NCI-H524 treated with DMSO at 0.1 percent for 48 hours (cell line): ENCODE data around the gene CAPN6.

ENCODE experiments used
- DNase-seq: peaks from one replicate; lab custom pipeline; 2025; lab: John Stamatoyannopoulos, UW

Gene CAPN6

GRCh38 chrX:111200327-111200726, 70.0 kb downstream of the CAPN6 start:
- DNase-seq: no peak

GRCh38 chrX:111199505-111199904, 70.8 kb downstream of the CAPN6 start:
- DNase-seq: no peak
